ENCODE measurements around the gene ANG. TPM values are rescaled to one million over a fixed set of nuclear protein-coding genes. Genes with fewer than 3 reads are reported as not detected.

Gene ANG
- total and polyA plus RNA-seq, 2 of the 8 experiments (the other 6 are each of a cell fraction or from before 2014, with no cell fraction given), result 2.2 to 4.6 TPM

GRCh38 chr14:20641591-20641990 is 47.0 kb upstream of the ANG start, which contains the start of gene OR6S1:
Gene OR6S1, minus strand, starts transcription at chr14:20641691. Its CDS starts 0 bp downstream, at chr14:20641691.
- Histone ChIP-seq H2BK12ac (ENCODE audit: low read depth, low read length) (no peak within 1 kb of the TSS), H3K27ac (ENCODE audit: low read depth, low read length) (no peak within 1 kb of the TSS), H4K20me1 (replicated peaks in 1 of 2; ENCODE audit: control insufficient read depth in 1 of 2, insufficient read depth in 2 of 2, low read length in 2 of 2) (no peaks in the 10 kb centered on the region), H3K27me3 (replicated peaks in 1 of 4; ENCODE audit: control insufficient read depth in 3 of 4, extremely low read depth in 1 of 4, insufficient read depth in 3 of 4, low read length in 3 of 4) (no peaks in the 10 kb centered on the region), H3K14ac (ENCODE audit: insufficient read length) (no peak within 1 kb of the TSS), H3K79me1 (ENCODE audit: low read depth, low read length) (no peaks in the 10 kb centered on the region), H3K23ac (ENCODE audit: insufficient read length) (no peak within 1 kb of the TSS), H3K4ac (replicated peaks; ENCODE audit: insufficient read length, low read depth, low read length) (no peak within 1 kb of the TSS), H3K18ac (ENCODE audit: extremely low read depth, low read length) (no peak within 1 kb of the TSS), H2AFZ (ENCODE audit: low read length) (0 out of 2 replicates have a peak within 1 kb of the TSS, but pooled peaks have one; percentile 5), H3K79me2 (ENCODE audit: control insufficient read depth in 1 of 2, insufficient read depth in 2 of 2, low read length in 2 of 2) (no peaks in the 10 kb centered on the region), H2BK5ac (ENCODE audit: low read depth, low read length) (no peak within 1 kb of the TSS), H4K5ac (ENCODE audit: insufficient read length, low read depth, low read length) (no peak within 1 kb of the TSS), H3K56ac (replicated peaks; ENCODE audit: insufficient read length, low read depth, low read length) (no peak within 1 kb of the TSS), H4K91ac (replicated peaks; ENCODE audit: insufficient read length, low read length) (no peak within 1 kb of the TSS), H3K4me2 (ENCODE audit: insufficient read depth in 1 of 2, low read depth in 2 of 2, low read length in 2 of 2) (no peak within 1 kb of the TSS), H3K9me3 (ENCODE audit: insufficient read depth in 2 of 2, low read depth in 1 of 2, low read length in 1 of 2) (no peaks in the 10 kb centered on the region), H2BK15ac (ENCODE audit: low read length) (peak within 1 kb of the TSS; percentile 25; the same call in 1 of the 2 replicates), H2BK120ac (replicated peaks; ENCODE audit: low read depth, low read length) (no peak within 1 kb of the TSS), H3K9ac (replicated peaks in 1 of 4; ENCODE audit: extremely low read depth in 1 of 4, low read depth in 3 of 4, low read length in 3 of 4) (peak within 1 kb of the TSS in 1 of 4 experiments; percentile 9; a peak in 1 of 7 replicates), H2AK5ac (ENCODE audit: low read depth, low read length) (no peak within 1 kb of the TSS), H3K36me3 (ENCODE audit: control insufficient read depth in 2 of 4, insufficient read depth in 4 of 4, low read length in 3 of 4) (no peaks in the 10 kb centered on the region), H3K23me2 (ENCODE audit: low read depth, low read length) (no peaks in the 10 kb centered on the region), H4K8ac (ENCODE audit: extremely low read depth, insufficient read depth, low read length) (no peak within 1 kb of the TSS; the same call in 1 of the 2 replicates), H3K4me3 (ENCODE audit: extremely low read depth in 1 of 4, insufficient read depth in 2 of 4, low read depth in 3 of 4, low read length in 4 of 4) (no peak within 1 kb of the TSS), H3K4me1 (replicated peaks in 1 of 4; ENCODE audit: control insufficient read depth in 3 of 4, insufficient read depth in 4 of 4, low read length in 3 of 4) (no peaks in the 10 kb centered on the region), H2BK20ac (ENCODE audit: low read length) (no peak within 1 kb of the TSS)
- CTCF ChIA-PET (ENCODE audit: partially characterized antibody), result interaction anchor here (2.3 kb wide), 1 partner anchor 10 kb away, joined by 5 read pairs; no protein-coding TSS in a partner anchor
- FAIRE-seq, result no peak
- 90% methylated on average over 2 of the region's 2 CpGs; no CpG with 5 or more reads in 1 of the 2 experiments for WGBS, 2 experiments (ENCODE audit: extremely low coverage in 1 of 2, insufficient coverage in 1 of 2, insufficient read length in 1 of 2, insufficient replicate concordance in 2 of 2, low coverage in 1 of 2, low lambda C conversion rate in 2 of 2, missing lambda C conversion rate in 1 of 2)
- no peak for DNase-seq (ENCODE audit: low read depth in 1 of 2, low spot score in 2 of 2)
- POLR2A ChIA-PET (ENCODE audit: partially characterized antibody), result no interaction called here
- TF ChIP-seq TAF7 (optimal IDR thresholded peaks at IDR 0.05; ENCODE audit: borderline replicate concordance, low read depth, low read length) (no peak), SIN3A (conservative IDR thresholded peaks at IDR 0.05 in 1 of 2, IDR thresholded peaks at IDR 0.05 in 1 of 2; ENCODE audit: low read depth in 1 of 2, low read length in 2 of 2) (no peak), BRCA1 (IDR thresholded peaks at IDR 0.05; ENCODE audit: low read depth, low read length) (no peak), CHD1 (IDR thresholded peaks at IDR 0.05; ENCODE audit: low read depth, low read length) (no peak), RXRA (IDR thresholded peaks at IDR 0.05; ENCODE audit: insufficient read depth, low read depth, low read length) (no peak), SUZ12 (IDR thresholded peaks at IDR 0.05; ENCODE audit: low read length) (no peak)
